HG02885 (cell line): ENCODE data around the gene C1QTNF3.
"Not testable (repeated sequence)": the region's sequence is repeated elsewhere in the genome, so short reads cannot be mapped to it uniquely, and the experiment has no call there.

Experiments used
- ATAC-seq: cut with Tn5 transposase; IDR thresholded peaks from one replicate; pipeline ENCODE4 v1.9.1; 2021; ENCODE audit warnings: mild to moderate bottlenecking; ENCODE audit not compliant: unreplicated experiment, poor library complexity

The C1QTNF3 gene, protein sequence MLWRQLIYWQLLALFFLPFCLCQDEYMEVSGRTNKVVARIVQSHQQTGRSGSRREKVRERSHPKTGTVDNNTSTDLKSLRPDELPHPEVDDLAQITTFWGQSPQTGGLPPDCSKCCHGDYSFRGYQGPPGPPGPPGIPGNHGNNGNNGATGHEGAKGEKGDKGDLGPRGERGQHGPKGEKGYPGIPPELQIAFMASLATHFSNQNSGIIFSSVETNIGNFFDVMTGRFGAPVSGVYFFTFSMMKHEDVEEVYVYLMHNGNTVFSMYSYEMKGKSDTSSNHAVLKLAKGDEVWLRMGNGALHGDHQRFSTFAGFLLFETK

DNA sequence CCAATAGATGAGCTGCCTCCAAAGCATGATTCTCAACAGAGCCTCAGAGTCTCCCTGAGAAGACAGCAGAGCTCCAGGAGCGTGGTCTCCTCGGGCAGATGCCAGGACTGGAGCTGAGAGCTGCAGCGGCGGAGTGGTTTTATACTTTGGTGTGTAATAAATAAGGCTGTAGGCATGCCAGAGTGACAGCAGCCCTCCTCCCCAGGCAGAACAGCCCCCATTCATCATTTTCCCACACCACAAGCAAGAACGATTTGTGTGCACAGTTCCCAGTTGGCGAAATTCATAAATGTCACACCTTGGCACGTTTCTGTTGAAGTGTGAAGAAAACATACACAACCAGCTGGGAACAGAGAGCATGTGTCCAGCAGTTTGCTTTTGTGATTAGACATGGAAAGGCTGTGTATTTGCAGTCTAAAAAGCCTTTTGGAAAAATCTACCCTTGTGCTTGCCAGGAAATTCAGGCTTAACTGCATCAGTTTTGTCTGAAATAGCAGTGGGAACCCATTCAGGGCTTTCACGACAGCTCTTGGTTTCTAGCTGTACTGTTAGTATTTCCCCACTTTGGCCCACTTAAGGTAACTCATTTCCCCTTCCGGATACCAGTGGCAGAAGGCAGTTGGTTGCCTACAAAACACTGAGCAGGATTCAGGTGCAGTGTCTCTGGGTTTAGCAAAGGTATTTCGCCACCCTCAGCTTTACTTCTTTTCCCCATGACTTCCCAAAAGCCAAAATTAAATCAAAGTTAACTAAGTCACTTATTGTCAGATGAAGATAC, at the start of gene C1QTNF3:
Gene C1QTNF3, minus strand, starts transcription at position 115 of the 778 bp plus-strand sequence. Its CDS starts 88 bp downstream, at position 27.
- ATAC-seq, result no peak

DNA sequence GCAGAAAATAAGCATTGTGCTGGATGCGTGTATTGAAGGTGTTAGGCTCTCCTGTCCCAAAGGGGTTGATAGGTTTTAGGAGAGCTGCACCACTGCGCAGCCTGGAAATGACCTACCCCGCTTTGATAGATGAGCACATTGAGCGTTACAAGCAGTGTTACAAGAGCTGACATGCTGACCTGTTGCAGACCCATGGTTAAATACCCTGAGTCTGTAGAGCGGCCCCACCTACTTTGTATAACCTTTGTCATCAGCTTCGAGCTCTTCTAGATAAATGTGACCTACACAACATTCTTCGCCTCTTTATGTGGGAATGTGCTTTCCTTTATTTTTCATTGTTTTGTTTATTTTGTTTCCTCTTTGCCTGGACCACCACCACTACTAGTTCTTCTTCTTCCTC, 48.0 kb upstream of the C1QTNF3 start:
- ATAC-seq, result not testable (repeated sequence)

DNA sequence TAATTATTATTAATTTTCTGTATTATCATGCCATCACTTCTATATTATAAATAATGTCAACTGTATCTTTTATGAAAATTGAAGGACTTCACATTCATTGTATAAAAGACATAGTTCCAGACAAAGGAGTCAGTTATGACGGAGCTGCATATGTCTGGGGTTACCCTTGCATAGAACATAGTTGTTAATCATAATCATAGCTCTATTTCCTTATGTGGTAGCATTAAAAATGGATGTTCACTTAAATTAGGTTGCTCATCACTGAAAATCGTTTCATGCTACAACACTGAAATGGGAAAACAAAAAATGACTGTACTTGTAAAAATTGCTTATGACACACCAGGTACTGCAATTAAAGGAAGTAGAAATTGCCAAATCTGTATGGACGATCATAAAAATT, 46.8 kb upstream of the C1QTNF3 start:
- not testable (repeated sequence) for ATAC-seq

DNA sequence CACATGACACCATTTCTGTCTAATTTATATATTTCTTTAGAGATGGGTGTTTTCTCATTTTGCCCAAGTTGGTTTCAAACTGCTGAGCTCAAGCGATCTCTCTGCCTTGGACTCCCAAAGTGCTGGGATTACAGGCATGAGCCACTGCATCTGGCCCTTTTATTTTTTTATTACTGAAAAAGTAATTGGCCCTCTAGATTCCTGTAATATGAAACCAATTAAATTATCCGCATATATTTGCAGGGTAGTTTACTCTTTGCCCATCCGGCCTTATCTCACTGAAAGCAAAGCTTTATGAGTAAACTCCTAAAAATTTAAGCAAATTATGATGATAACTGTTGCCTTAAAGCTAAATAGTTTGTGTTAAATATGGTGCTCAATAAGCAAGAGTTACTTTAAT, 44.7 kb upstream of the C1QTNF3 start:
- not testable (repeated sequence) for ATAC-seq

DNA sequence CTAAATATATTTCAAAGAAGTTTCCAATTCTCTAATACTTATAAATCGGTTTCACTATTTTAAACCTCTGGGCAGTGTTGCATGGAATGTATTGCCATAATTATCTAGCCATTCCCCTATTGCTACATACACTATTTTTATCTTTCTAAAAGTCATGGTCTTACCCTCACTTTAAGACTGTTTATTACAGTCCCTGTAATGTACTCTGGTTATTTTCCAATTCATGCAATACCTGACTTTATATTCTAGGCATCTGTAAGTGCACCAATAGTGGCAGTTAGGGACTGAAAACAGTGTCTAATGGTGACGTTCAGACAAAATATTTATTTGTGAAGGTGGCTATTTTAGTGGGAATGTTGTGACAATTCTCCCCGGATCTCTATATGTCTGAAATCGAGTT, 40.9 kb upstream of the C1QTNF3 start:
- not testable (repeated sequence) for ATAC-seq

DNA sequence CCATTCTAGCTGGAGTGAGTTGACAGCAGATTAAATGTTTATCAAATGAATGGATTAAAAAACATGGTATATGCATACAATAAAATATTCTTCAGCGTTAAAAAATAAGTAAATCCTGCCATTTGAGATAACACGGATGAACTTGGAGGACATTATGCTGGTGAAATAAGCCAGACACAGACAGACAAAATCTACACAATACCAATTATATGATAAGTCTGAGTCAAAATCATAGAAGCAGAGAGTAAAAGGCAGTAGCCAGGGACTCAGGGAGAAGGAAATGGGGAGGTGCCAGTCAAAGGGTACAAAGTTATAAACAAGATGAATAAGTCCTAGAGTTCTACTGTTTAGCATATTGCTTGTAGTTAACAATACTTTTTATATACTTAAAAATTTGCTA, 36.5 kb upstream of the C1QTNF3 start:
- ATAC-seq, result not testable (repeated sequence)

DNA sequence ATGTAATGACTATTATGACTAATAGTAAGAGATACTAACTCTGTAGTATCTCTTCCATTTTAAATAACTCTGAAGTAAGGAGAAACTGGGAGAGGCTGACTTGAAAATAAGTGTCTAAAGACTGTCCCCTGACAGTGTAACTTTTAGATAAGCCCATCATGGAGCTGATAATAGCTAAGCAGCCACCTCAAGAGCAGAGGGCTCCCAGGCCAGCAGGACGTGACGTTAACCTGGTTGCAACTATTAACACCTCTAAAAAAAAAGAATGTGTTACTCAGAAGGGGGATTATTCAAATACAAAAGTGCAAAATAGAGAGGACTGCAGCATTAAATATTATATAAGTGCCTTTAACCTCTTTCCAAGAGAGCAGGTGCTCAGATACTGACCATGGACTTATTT, 34.6 kb upstream of the C1QTNF3 start:
- not testable (repeated sequence) for ATAC-seq

DNA sequence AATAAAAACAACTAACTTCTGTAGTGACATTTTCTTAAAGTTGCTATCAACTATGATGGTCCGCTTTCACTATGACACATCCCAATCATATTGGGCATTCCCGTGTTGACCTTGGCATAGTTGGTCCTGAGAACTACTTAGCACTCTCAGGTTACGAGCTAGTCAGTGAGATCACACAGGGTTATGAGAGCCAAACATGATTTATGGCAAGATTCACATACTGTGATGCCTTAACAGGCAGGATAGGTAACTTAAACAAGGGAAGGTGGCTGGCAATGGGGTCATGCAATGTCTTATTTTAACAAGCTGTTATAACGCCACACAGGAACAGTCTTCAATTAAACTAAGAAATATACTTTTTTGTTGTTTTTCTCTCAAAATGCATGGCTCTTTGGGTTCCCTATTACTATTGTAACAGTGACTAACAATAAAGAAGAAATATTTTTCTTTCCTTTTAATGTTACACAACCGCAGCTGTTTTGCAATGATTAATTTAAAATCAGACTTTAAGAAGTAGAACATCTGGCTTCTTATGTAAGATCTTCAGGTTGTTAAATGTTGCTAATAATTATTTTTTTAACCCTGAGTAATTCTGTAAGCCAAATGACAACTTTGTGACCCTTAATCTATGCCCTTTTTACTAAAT, 33.8 kb upstream of the C1QTNF3 start:
- ATAC-seq, result not testable (repeated sequence)

DNA sequence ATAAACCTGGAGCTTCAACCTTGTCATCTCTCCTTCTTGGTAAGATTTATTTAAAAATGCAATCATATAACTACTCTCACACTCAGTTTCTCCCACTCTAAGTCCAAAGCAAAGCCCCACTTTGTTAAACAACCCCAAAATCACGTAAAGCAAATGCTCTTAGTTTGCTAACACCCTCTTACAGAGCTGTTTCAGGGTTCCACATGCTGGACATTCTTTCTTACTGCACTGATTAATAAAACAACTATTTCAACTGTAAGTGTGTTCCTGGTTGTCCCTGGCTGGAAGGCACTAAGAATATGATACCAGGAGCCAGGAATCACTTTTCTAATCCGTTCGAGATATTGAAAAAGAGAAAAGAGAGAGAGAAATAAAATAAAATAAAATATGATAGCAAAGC, 31.5 kb upstream of the C1QTNF3 start:
- not testable (repeated sequence) for ATAC-seq

DNA sequence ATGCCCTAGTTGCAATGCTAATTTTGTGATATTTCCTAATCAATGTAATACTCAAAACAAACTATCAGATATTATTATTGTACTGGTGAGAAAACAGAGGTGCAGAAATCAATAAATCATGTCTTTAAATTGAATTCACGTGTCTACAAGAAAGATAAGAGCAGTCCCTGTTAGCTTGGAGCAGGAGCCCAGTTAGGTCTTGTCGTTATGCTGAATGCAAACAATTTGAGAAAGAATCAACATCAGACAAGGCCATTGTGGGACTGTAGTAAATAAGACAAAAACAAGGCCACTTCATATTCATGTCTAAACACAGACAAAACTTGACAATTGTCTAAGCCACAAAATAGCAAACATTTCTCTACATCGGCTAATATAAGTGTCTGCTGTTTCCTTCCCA, 31.1 kb upstream of the C1QTNF3 start:
- ATAC-seq, result not testable (repeated sequence)

DNA sequence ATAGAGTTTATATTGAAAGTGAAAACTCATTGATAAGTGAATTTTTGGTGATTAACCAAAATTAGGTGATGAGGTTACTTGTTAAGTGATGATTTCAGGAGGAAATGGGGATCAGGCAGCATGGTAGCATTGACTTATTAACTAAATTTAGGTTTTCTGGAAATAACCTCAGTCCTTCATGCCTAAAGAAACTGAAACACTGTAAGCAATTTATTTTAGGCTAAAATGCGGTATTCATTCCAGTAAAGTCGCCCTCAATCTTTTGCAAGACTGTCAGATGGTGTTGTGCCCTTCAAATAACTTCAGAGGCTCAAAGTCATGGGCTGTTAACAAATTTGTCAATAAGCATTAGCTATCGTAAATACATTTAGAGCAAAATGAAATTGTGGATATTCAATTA, 27.6 kb upstream of the C1QTNF3 start:
- not testable (repeated sequence) for ATAC-seq

DNA sequence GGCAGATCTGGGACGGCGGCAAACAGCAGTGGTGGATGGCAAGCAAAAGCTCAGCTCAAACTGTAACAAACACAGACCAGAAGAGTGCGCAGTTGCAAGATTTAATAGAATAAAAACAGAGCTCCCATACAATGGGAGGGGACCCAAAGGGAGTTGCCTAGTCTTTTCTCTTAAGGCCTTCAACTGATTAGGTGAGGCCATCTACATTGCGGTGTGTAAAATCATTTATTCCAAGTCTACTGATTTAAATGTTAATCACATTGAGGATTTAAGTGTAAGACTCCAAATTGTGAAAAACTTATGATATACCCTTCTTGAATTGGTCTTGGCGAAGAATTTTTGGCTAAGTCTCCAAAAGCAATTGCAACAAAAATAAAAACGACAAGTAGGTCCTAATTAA, 21.6 kb upstream of the C1QTNF3 start:
- ATAC-seq, result no peak

DNA sequence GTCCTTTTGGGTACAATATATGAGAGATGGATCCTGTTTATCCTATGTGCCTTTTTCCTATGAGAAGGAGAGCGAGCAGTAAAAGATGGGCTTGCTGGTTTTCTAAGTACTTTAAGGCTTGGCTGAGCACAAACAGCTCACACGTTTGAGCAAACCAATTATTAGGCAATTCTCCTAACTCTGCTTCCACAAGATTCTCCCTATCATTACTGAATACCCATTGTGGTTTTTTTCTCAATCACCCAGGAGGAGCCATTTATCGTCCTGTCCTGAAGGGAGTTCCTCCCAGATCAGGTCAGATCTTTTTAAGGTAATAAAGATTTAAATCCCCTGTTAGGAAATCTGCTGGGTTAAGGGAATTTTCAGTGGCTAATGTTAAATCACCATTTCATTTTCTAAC, 19.4 kb upstream of the C1QTNF3 start:
- ATAC-seq, result no peak

DNA sequence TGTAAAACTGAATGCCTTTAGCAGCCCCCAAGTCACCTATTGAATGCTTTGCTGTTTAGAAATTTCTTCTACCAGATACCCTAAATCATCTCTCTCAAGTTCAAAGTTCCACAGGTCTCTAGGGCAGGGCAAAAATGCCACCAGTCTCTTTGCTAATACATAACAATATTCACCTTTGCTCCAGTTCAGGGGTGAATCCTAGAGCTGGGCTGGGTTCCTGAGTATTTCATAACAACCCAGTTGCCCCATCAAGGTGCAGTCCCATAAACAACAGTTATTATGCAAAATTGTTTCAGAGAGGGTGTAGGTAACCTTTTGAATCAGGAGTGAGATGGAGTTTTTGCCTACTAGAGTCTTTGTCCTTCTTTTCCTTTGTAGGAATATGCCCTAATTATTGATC, 19.0 kb upstream of the C1QTNF3 start:
- ATAC-seq, result no peak

DNA sequence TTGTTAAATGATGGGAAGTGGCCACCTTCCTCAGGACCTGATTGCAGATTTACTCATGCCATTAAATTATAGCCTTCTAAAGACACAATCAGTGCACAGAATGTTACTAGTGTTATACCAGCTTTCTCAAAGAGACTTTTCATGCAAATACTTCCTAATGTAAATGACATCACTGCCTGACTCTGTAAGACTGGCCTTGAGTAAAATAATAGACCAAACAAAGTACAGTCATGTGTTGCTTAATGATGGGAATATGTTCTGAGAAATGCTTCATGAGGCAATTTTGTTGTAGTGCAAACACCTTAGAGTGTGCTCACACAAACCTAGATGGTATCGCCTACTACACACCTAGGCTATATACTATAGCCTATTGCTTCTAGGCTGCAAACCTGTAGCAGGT, 17.0 kb upstream of the C1QTNF3 start:
- no peak for ATAC-seq

DNA sequence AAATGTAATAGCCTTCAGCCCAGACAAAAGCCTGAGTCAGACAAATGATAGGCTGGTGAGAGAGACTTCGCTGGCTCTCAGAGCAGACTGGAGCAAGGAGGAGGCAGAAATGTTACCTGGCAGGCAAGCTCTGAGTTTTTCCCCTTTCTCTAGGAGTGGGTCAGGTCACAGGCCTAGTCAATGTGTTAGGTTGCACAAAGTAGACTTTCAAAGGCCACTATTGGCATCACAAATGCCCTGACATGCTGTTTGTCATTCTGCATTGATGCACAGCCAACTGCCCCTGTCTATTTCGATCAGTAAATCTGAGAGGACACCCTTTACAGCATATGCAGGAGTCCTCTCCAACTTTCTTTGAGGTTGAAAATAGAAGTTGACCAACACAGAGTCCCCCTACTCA, 15.5 kb upstream of the C1QTNF3 start:
- no peak for ATAC-seq

DNA sequence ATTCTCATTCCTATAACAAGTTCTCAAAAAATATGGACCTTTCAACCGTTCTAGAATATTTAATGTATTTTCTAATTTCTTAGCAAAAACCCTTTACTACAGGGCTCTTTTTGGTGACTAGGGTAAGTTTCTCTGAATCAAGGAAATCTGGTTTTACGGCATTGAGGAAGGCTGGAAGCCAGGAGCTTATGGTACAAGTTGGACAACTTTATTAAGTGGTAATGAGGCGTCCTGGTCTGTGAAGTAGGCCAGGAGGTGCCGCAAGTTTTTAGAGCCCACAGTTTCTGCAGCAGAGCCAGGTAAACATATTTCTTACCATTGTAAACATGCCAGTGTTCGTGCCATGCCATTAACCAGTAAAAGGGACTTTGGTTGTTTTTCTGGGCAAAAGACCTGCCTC, 14.6 kb upstream of the C1QTNF3 start:
- no peak for ATAC-seq

DNA sequence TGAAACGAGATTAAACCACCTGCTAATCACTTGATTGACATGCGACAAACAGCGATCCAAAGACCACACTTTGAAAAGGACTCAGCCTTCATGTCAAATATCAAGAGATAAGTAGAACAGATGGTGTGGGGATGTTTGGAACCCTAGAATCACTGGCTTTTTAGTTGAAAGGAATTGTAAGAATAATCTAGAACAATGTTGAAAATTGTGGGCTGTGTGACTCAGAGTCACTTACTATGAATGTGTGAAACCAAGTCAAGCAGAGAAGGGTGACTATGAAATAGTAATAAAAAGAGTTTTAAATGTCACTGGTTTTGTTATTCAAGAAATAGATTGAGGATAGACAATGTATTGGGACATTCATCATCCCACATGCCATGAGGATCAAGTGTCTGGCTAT, 14.1 kb upstream of the C1QTNF3 start:
- no peak for ATAC-seq

DNA sequence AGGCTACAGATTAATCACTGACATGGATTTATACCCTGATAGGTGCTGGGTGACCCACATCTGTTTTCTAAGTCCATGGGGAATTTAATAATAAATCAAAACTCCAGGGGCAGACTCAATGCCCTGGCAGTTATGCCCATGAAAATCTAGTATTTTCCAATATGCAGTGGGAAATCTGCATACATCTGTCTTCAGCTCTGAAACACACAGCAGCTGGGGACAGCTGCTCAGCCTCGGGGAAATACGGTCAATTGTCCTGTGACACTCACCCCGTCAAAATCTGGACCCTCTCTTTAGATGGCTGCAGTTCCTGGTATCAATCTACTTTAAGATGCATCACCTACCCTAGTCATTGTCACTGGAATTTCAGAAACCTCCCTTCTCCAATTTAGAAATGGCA, 12.7 kb upstream of the C1QTNF3 start:
- ATAC-seq, result no peak

DNA sequence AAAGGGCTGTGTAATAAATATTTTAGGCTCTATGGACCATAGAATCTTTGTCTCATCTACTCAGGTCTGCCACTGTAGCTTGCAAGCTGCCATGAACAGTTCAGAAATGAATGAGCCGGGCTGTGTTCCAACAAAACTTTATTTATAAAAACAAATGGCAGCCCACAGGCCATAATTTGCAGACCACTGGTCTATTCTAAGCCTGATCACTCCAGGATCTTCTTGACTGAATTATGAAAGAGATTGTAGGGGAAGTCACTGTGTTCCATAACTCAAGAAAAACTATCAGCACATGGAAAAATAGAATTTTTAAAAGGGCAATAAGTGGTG, 11.4 kb upstream of the C1QTNF3 start:
- no peak for ATAC-seq
